ENCODE data around the gene PLCB1.

PLCB1 gene

DNA sequence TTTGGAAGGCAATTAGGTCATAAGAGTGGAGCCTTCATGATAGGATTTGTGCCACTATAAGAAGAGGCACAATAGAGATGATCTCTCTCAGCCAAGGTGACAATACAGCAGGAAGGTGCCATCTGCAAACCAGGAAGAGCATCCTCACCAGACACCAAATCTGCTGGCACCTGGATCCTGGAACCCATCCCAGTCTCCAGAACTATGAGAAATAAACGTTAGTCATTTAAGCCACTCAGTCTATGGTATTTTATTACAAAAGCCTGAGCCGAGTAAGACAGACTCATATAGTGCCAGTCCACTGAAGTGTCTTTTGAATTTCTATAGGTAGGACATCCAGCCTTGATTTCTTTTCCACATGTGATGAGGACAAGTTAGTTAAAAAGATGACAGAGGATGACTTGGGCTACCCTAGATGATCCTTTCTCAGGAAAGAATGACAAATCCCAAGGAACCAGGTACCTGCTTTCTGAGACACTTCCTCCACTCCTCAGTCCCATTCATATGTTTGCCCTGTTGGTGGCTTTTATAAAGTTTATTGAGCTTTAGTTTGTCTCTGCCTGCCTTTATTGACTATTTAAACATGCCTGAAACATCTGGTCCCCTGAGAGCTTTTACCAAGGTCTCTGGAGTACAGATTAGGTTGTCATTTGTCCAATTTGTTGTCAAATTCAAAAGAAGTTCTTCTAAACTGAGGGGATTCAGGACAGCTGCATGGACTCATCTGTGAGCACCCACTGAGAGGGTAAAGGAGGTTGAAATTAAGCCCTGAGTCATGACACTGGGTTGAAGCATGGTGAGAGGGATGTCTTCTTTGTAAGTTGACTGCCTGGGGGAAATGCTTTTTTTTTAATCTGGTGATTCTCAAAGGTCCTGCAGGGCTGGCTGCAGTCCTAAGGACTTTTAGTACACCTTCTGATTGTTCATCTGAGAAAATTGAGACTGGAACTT, 771.9 kb downstream of the PLCB1 start:
- DNase-seq (ENCODE audit: extremely low read depth in 1 of 2, low read depth in 1 of 2) = no peak

- no peak for DNase-seq (ENCODE audit: extremely low read depth in 1 of 2, low read depth in 1 of 2)
Observed at GRCh38 chr20:8909596-8909995, 777.5 kb downstream of the PLCB1 start.

DNA sequence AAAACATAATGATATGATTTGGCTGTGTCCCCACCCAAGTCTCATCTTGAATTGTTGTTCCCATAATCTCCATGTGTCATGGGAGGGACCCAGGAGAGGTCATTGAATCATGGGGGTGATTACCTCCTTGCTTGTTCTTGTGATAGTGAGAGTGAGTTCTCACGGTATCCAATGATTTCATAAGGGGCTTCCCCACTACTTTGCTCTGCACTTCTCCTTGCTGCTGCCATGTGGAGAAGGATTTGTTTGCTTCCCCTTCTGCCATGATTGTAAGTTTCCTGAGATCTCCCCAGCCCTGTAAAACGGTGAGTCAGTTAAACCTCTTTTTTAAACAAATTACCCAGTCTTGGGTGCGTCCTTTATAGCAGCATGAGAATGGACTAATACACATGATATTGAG, 780.0 kb downstream of the PLCB1 start:
- no peak for DNase-seq (ENCODE audit: extremely low read depth in 1 of 2, low read depth in 1 of 2)

- no peak for DNase-seq (ENCODE audit: extremely low read depth in 1 of 2, low read depth in 1 of 2)
Observed at GRCh38 chr20:8912731-8913130, 780.7 kb downstream of the PLCB1 start.

DNA sequence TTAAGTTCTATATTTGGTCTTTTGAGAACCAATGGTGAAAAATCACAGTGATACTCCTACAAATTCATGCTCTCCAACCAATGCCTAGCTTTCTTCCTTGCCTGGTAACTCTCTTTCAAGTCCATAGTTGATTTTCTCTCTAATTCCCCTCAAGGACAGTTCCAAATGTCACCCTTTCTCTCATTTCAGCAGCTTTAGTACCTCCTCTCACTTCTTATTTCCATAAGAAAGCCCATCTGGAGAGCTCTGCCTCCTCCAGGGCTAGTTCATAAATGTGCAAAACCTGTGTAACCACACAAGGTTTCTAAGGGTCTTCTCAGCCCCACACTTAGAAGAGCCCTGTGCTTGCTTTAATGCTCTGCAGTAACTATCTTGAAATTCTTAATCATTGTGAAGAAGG, 781.4 kb downstream of the PLCB1 start:
- DNase-seq (ENCODE audit: extremely low read depth in 1 of 2, low read depth in 1 of 2) = no peak

DNA sequence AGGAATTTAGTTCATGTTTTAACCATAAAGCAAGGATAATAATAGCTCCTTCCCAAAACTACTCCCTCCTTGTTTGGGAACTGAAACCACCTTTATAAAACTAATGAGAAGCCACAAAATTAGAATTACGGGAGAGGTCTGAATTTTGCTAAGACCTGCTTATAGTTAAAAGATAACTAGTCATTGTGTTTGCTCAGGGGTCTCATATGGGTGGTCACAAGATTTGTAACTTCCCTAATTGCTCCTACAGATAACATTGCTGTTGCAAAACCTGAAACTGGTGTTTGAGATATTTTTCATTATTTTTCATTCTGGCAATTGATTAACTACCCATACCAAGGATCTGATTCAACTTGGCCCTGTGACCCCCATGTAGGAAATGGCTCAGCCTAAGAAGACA, 782.4 kb downstream of the PLCB1 start:
- DNase-seq (ENCODE audit: extremely low read depth in 1 of 2, low read depth in 1 of 2) = no peak

- DNase-seq (ENCODE audit: extremely low read depth in 1 of 2, low read depth in 1 of 2) = no peak
Observed at GRCh38 chr20:8917084-8917483, 785.0 kb downstream of the PLCB1 start.

DNA sequence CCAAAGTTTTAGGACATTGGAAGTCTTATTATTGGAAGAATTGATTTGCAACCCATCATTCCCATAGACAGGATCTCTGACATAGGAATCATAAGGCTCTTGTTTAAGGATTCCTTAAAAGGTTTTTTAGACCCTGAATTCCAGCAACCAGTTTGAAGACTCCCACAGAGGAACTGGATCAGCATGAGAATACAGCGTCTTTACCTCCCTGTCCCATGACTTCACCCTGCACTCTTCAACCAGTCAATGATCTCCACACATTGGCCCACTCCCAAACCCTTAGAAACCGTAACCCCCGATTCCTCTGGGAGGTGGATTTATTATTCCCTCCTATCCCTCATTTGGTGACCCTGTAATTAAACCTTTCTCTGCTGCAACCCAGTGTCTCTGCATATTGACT, 786.1 kb downstream of the PLCB1 start:
- DNase-seq (ENCODE audit: extremely low read depth in 1 of 2, low read depth in 1 of 2) = no peak

DNA sequence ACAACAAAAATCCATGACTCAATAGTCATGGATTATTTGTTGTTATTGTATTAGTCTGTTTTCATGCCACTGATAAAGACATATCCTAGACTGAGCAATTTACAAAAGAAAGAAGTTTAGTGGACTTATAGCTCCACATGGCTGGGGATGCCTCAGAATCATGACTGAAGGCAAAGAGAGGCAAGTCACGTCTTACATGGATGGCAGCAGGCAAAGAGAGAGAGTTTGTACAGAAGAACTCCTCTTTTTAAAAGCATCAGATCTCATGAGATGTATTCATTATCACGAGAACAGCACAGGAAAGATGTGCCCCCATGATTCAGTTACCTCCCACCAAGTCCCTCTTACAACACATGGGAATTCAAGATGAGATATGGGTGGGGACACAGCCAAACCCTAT, 792.5 kb downstream of the PLCB1 start:
- no peak for DNase-seq (ENCODE audit: extremely low read depth in 1 of 2, low read depth in 1 of 2)

DNA sequence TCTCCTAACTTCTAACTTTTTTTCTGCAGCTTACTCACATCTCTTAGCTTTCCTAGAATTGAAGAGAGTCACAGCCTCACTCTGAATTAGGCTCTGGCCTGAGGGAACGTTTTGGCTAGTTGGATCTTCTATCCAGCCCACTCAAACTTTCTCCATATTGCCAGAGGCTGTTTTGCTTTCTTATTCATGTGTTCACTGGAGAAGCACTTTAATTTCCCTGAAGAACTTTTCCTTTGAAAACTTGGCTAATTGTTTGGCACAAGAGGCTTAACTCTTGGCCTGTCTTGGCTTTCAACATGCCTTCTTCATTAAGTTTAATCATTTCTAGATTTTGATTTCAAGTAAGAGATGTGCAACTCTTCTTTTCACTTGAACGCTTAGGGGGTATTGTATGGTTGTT, 798.7 kb downstream of the PLCB1 start:
- DNase-seq (ENCODE audit: extremely low read depth in 1 of 2, low read depth in 1 of 2) = no peak

DNA sequence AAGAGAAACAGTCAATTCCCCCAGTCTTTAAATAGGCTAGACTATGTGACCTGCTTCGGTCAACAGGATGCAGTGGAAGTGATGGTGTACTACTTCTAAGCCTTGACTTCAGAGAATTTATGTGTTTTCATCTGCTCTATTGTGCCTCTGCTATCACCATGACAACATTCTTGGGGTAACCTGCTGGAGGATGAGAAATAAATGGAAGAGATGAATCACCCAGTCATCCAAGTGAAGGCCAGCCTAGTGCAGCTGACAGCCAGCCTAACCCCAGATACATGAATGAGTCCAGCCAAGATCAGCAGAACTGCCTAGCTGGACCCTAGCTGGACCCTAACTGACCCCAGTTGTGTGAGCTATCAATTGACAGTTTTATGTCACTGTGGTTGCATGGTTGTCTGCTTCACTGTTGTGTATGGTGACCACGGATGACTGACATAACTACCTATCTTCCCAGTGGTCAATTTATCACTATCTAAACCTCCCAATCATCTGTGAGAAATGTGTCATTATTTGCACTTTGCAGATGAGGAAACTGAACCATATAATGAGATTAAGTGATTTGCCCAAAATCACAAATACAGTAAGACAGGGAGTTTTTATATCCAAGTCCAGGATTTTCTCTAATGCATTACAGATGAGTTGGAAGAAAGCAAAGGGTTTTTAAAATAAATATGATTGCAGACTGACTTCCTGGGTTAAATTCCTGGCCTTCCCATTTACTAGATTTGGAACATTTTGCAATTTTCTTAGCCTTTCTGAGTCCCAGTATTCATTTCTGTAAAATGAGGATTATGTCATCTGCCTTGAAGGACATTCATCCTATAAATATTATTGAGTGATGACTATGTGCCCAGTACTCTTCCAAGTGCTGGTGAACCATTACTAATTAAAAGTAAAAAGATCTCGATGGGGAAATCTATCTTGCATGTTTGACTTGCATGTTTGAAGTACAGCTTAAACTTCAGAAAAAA, 800.4 kb downstream of the PLCB1 start:
- DNase-seq (ENCODE audit: extremely low read depth in 1 of 2, low read depth in 1 of 2) = no peak

DNA sequence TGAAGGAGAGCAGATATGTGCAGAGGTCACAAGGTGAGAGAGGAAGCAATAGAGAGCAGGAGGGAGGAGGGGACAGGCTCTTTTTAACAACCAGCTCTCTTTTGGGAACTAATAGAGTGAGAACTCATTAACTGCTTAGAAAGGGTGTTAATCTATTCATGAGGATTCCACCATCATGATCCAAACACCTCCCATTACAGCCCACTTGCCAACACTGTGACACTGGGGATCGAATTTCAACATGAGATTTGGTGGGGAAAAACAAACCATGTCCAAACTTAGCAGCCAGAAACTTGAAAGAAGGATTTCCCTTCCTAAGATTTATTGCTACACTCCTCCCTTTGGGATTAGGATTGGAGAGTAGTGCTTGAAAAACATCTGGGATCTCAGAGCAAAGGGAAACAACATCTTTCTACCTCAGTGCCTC, 801.3 kb downstream of the PLCB1 start:
- no peak for DNase-seq (ENCODE audit: extremely low read depth in 1 of 2, low read depth in 1 of 2)

DNA sequence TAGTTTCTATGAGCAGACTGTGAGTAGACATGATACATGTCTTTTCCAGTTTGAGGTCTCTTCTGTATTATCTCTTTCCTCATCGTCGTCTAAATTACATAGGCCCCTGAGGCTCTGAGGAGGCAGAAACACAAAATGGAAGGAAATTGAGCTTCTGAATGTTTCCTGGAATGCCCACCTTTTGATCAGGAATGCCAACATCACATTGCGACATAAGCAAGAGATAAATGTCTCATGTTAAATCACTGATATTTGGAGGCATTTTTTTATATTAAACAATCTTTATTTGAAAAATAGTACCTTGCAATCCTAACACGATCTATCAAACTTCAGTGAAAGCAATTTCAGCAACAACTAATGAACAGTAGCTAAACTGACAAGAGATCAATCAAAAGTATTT, 802.3 kb downstream of the PLCB1 start:
- no peak for DNase-seq (ENCODE audit: extremely low read depth in 1 of 2, low read depth in 1 of 2)

Data from stimulated activated CD8-positive, alpha-beta memory T cell treated with anti-CD3 and anti-CD28 coated beads, Interleukin-7, amount 100 ng/mL, for 48 hours (primary cell).